HG03159 (cell line): ENCODE measurements around the gene FAM174B.

ENCODE experiments used
- ATAC-seq: cut with Tn5 transposase; IDR thresholded peaks from one replicate; pipeline ENCODE4 v1.9.1; 2021; ENCODE audit warnings: mild to moderate bottlenecking, moderate library complexity; ENCODE audit not compliant: unreplicated experiment

Gene FAM174B

GRCh38 chr15:92655178-92655995 lies at the start of gene FAM174B:
TSS of gene FAM174B (minus strand) at chr15:92655775.
- no peak for ATAC-seq

GRCh38 chr15:92696096-92696495 lies 40.5 kb upstream of the FAM174B start:
- ATAC-seq, result no peak

GRCh38 chr15:92693691-92694331 lies 38.2 kb upstream of the FAM174B start:
- ATAC-seq, result no peak

GRCh38 chr15:92690395-92690794 lies 34.8 kb upstream of the FAM174B start:
- no peak for ATAC-seq

- ATAC-seq, result no peak
These were observed 32.2 kb upstream of the FAM174B start for GRCh38 chr15:92687746-92688145.

- no peak for ATAC-seq
These were observed 31.6 kb upstream of the FAM174B start for GRCh38 chr15:92687195-92687602.

- ATAC-seq, result no peak
These were observed 27.9 kb upstream of the FAM174B start for GRCh38 chr15:92683511-92683834.

- ATAC-seq, result no peak
These were observed 27.4 kb upstream of the FAM174B start for GRCh38 chr15:92682741-92683510.

- ATAC-seq, result no peak
These were observed 25.6 kb upstream of the FAM174B start for GRCh38 chr15:92681141-92681631.

GRCh38 chr15:92677999-92678398 lies 22.4 kb upstream of the FAM174B start:
- no peak for ATAC-seq

- no peak for ATAC-seq
These were observed 21.0 kb upstream of the FAM174B start for GRCh38 chr15:92676561-92676960.

GRCh38 chr15:92675485-92675884 lies 19.9 kb upstream of the FAM174B start:
- ATAC-seq, result no peak

GRCh38 chr15:92674347-92674746 lies 18.8 kb upstream of the FAM174B start:
- ATAC-seq, result no peak

GRCh38 chr15:92672102-92672501 lies 16.5 kb upstream of the FAM174B start:
- no peak for ATAC-seq

GRCh38 chr15:92671406-92671805 lies 15.8 kb upstream of the FAM174B start:
- ATAC-seq, result no peak

- ATAC-seq, result no peak
These were observed 15.0 kb upstream of the FAM174B start for GRCh38 chr15:92670621-92671020.

GRCh38 chr15:92669432-92669831 lies 13.9 kb upstream of the FAM174B start:
- no peak for ATAC-seq

- no peak for ATAC-seq
These were observed 13.0 kb upstream of the FAM174B start for GRCh38 chr15:92668620-92669019.

GRCh38 chr15:92667970-92668485 lies 12.5 kb upstream of the FAM174B start:
- ATAC-seq, result no peak

GRCh38 chr15:92667287-92667904 lies 11.8 kb upstream of the FAM174B start:
- ATAC-seq, result no peak

- no peak for ATAC-seq
These were observed 11.2 kb upstream of the FAM174B start for GRCh38 chr15:92666780-92667179.
